Measurements from ENCODE around the gene ZNRD2.

ZNRD2 gene

GRCh38 chr11:65617136-65617850, 47.0 kb downstream of the ZNRD2 start:
- Histone ChIP-seq H3K79me2 (ENCODE audit: insufficient read depth, low read depth) (peaks cover 36% of the 10 kb centered on the region), H3K27me3 (ENCODE audit: insufficient read depth, low read depth) (no peaks in the 10 kb centered on the region), H4K20me1 (ENCODE audit: insufficient read depth) (no peaks in the 10 kb centered on the region), H3K4me2 (peak overlapping the region; percentile 97; the same call in 1 of the 2 replicates), H3K36me3 (ENCODE audit: insufficient read depth) (no peaks in the 10 kb centered on the region), H3K4me3 (IDR thresholded peaks at IDR 0.05; ENCODE audit: insufficient read depth, low read depth, low read length) (no peak overlapping the region), H3K4me1 (ENCODE audit: low read depth, poor library complexity, severe bottlenecking) (peaks cover 28% of the 10 kb centered on the region), H3K27ac (no peak overlapping the region), H2AFZ (ENCODE audit: low read depth) (no peak overlapping the region), H3K9ac (no peak overlapping the region)
- TF ChIP-seq CTCF (conservative IDR thresholded peaks at IDR 0.05; ENCODE audit: low read depth, low read length) = no peak

- no peak overlapping the region for H3K9ac ChIP-seq
- H3K4me2 ChIP-seq = no peak overlapping the region; the same call in 1 of the 2 replicates
- H3K4me3 ChIP-seq (IDR thresholded peaks at IDR 0.05; ENCODE audit: insufficient read depth, low read depth, low read length) = no peak overlapping the region
- H3K27ac ChIP-seq = no peak overlapping the region
- TF ChIP-seq CTCF (conservative IDR thresholded peaks at IDR 0.05; ENCODE audit: low read depth, low read length) = no peak
- no peaks in the 10 kb centered on the region for H3K27me3 ChIP-seq (ENCODE audit: insufficient read depth, low read depth)
- no peaks in the 10 kb centered on the region for H4K20me1 ChIP-seq (ENCODE audit: insufficient read depth)
- no peak overlapping the region for H2AFZ ChIP-seq (ENCODE audit: low read depth)
- H3K36me3 ChIP-seq (ENCODE audit: insufficient read depth) = no peaks in the 10 kb centered on the region
- peaks cover 19% of the 10 kb centered on the region for H3K4me1 ChIP-seq (ENCODE audit: low read depth, poor library complexity, severe bottlenecking)
- peaks cover 30% of the 10 kb centered on the region for H3K79me2 ChIP-seq (ENCODE audit: insufficient read depth, low read depth)
These were observed 47.9 kb downstream of the ZNRD2 start for GRCh38 chr11:65617990-65618751.

- Histone ChIP-seq H3K9ac (no peak overlapping the region), H3K4me3 (IDR thresholded peaks at IDR 0.05; ENCODE audit: insufficient read depth, low read depth, low read length) (no peak overlapping the region), H3K27ac (no peak overlapping the region), H3K36me3 (ENCODE audit: insufficient read depth) (no peaks in the 10 kb centered on the region), H3K27me3 (ENCODE audit: insufficient read depth, low read depth) (no peaks in the 10 kb centered on the region), H2AFZ (ENCODE audit: low read depth) (no peak overlapping the region), H3K79me2 (ENCODE audit: insufficient read depth, low read depth) (peaks cover 26% of the 10 kb centered on the region), H4K20me1 (ENCODE audit: insufficient read depth) (no peaks in the 10 kb centered on the region), H3K4me2 (no peak overlapping the region), H3K4me1 (ENCODE audit: low read depth, poor library complexity, severe bottlenecking) (peaks cover 18% of the 10 kb centered on the region)
- TF ChIP-seq CTCF (conservative IDR thresholded peaks at IDR 0.05; ENCODE audit: low read depth, low read length) = no peak
These were observed 48.5 kb downstream of the ZNRD2 start for GRCh38 chr11:65618763-65619162.

- peaks cover 26% of the 10 kb centered on the region for H3K79me2 ChIP-seq (ENCODE audit: insufficient read depth, low read depth)
- H3K4me3 ChIP-seq (IDR thresholded peaks at IDR 0.05; ENCODE audit: insufficient read depth, low read depth, low read length) = no peak overlapping the region
- no peaks in the 10 kb centered on the region for H3K36me3 ChIP-seq (ENCODE audit: insufficient read depth)
- peaks cover 18% of the 10 kb centered on the region for H3K4me1 ChIP-seq (ENCODE audit: low read depth, poor library complexity, severe bottlenecking)
- no peaks in the 10 kb centered on the region for H4K20me1 ChIP-seq (ENCODE audit: insufficient read depth)
- H3K27ac ChIP-seq = no peak overlapping the region
- H2AFZ ChIP-seq (ENCODE audit: low read depth) = no peak overlapping the region
- TF ChIP-seq CTCF (conservative IDR thresholded peaks at IDR 0.05; ENCODE audit: low read depth, low read length) = no peak
- no peak overlapping the region for H3K4me2 ChIP-seq
- no peak overlapping the region for H3K9ac ChIP-seq
- H3K27me3 ChIP-seq (ENCODE audit: insufficient read depth, low read depth) = no peaks in the 10 kb centered on the region
These were observed 49.1 kb downstream of the ZNRD2 start for GRCh38 chr11:65619281-65619928.

Data from KMS-11 (cell line).